Mesendoderm (in vitro differentiated cells): ENCODE data around the gene HTR2A.

Experiments
- DNase-seq: peaks from one replicate; pipeline ENCODE4 v3.0.0; 2013
- H2AK5ac ChIP-seq: 2 replicates; pipeline ENCODE4 v1.6.1; 2013; ENCODE audit warnings: low read length, inconsistent platforms
- H2BK120ac ChIP-seq: 2 replicates; pipeline ENCODE4 v1.6.1; 2013; ENCODE audit warnings: low read depth, mild to moderate bottlenecking, low read length, moderate library complexity, mixed read lengths
- H2BK15ac ChIP-seq: replicated peaks from 2 replicates; pipeline ENCODE4 v1.6.1; 2013; ENCODE audit warnings: low read depth, mild to moderate bottlenecking, moderate library complexity
- H2BK5ac ChIP-seq: 2 replicates; pipeline ENCODE4 v1.6.1; 2013; ENCODE audit warnings: low read length, inconsistent platforms
- H3K18ac ChIP-seq: 2 replicates; pipeline ENCODE4 v1.6.1; 2013; ENCODE audit warnings: mild to moderate bottlenecking, low read length, mixed read lengths
- H3K23ac ChIP-seq: one replicate; pipeline ENCODE4 v1.6.1; 2013; ENCODE audit warnings: low read length
- H3K27ac ChIP-seq: 2 replicates; pipeline ENCODE4 v1.5.1; 2013; ENCODE audit warnings: low read depth, mild to moderate bottlenecking, inconsistent platforms, low read length, moderate library complexity
- H3K27me3 ChIP-seq: 2 replicates; pipeline ENCODE4 v1.6.1; 2013; ENCODE audit warnings: low read length, control low read depth, mild to moderate bottlenecking, inconsistent platforms; ENCODE audit not compliant: insufficient read depth, poor library complexity
- H3K36me3 ChIP-seq: 2 replicates; pipeline ENCODE4 v1.6.1; 2013; ENCODE audit warnings: low read length, inconsistent platforms; ENCODE audit not compliant: control insufficient read depth, insufficient read depth
- H3K4ac ChIP-seq: one replicate; pipeline ENCODE4 v1.6.1; 2013; ENCODE audit warnings: low read depth, mild to moderate bottlenecking, low read length, moderate library complexity
- H3K4me1 ChIP-seq: 2 replicates; pipeline ENCODE4 v1.6.1; 2013; ENCODE audit warnings: low read depth, low read length, inconsistent platforms; ENCODE audit not compliant: control insufficient read depth
- H3K4me2 ChIP-seq: 2 replicates; pipeline ENCODE4 v1.6.1; 2013; ENCODE audit warnings: low read length
- H3K4me3 ChIP-seq: 2 replicates; pipeline ENCODE4 v1.5.1; 2013; ENCODE audit warnings: mild to moderate bottlenecking, low read length
- H3K56ac ChIP-seq: one replicate; pipeline ENCODE4 v1.6.1; 2013; ENCODE audit warnings: low read length
- H3K79me1 ChIP-seq: 2 replicates; pipeline ENCODE4 v1.6.1; 2013; ENCODE audit warnings: low read length, inconsistent platforms
- H3K79me2 ChIP-seq: 2 replicates; pipeline ENCODE4 v1.6.1; 2013; ENCODE audit warnings: mild to moderate bottlenecking, low read length; ENCODE audit not compliant: control insufficient read depth, insufficient read depth
- H3K9ac ChIP-seq: 2 replicates; pipeline ENCODE4 v1.6.1; 2013; ENCODE audit warnings: low read length, inconsistent platforms
- H4K5ac ChIP-seq: one replicate; pipeline ENCODE4 v1.6.1; 2013; ENCODE audit warnings: low read length
- H4K8ac ChIP-seq: one replicate; pipeline ENCODE4 v1.6.1; 2013; ENCODE audit warnings: low read depth, mild to moderate bottlenecking, control low read depth, low read length, moderate library complexity
- WGBS: extraction: QIAGEN DNeasy Blood & Tissue Kit; methylation state at CpG from one replicate; pipeline ENCODE4 v1.1.7; 2013; ENCODE audit warnings: low lambda C conversion rate, missing lambda C conversion rate; ENCODE audit not compliant: insufficient coverage; ENCODE audit errors: extremely low coverage; 5-methylcytosine and 5-hydroxymethylcytosine counted together

HTR2A gene

DNA sequence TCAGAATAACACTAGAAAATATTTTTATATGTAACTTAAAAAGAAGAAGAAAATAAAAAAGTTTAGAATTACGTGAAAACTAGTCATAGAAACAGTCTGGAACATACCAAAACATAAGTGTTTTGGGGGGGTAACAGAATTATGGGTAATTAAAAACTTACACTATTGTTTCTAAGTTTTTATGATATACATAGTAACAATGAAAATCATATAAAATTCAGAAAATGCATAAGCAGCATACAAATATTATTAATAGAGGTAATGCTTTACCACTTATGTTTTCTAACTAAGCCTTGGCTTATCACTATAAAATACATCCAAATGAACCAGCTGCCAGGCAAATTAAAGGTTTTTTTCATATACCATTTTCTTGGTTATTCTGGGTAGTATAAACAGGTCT, 114.8 kb downstream of the HTR2A start:
- Histone ChIP-seq H3K27ac (no peak overlapping the region), H3K79me2 (no peaks in the 10 kb centered on the region), H2BK120ac (no peak overlapping the region), H3K4me1 (no peaks in the 10 kb centered on the region), H3K18ac (no peak overlapping the region), H2BK5ac (no peak overlapping the region), H3K56ac (no peak overlapping the region), H4K5ac (no peak overlapping the region), H3K9ac (no peak overlapping the region), H2BK15ac (no peak overlapping the region), H3K4ac (no peak overlapping the region), H3K4me3 (no peak overlapping the region), H3K27me3 (no peaks in the 10 kb centered on the region), H3K79me1 (no peaks in the 10 kb centered on the region), H3K23ac (no peak overlapping the region), H2AK5ac (no peak overlapping the region), H4K8ac (no peak overlapping the region), H3K4me2 (no peak overlapping the region), H3K36me3 (no peaks in the 10 kb centered on the region)
- no peak for DNase-seq
- 100% methylated on average over 1 of the region's 1 CpG for WGBS
